Motor neuron (in vitro differentiated cells): ENCODE measurements around the gene AQP7. TPM values are rescaled to one million over a fixed set of nuclear protein-coding genes. Genes with fewer than 3 reads are reported as not detected.
"Not testable (repeated sequence)": the region's sequence is repeated elsewhere in the genome, so short reads cannot be mapped to it uniquely, and the experiment has no call there.

Experiments
- ATAC-seq, 8 experiments: fragments of 200-7000 bp; cut with Tn5 transposase; replicated peaks in 6 of 8; 2 replicates each; pipeline ENCODE4 v1.8.0; 2021; ENCODE audit warnings: mild to moderate bottlenecking in 8 of 8, moderate library complexity in 8 of 8
- H3K27ac ChIP-seq, 2 donors: fragments of 250-450 bp; sonication (Bioruptor Pico); 2 replicates each; pipeline ENCODE4 v1.9.0; 2021; ENCODE audit warnings: antibody characterized with exemption in 2 of 2, mild to moderate bottlenecking in 2 of 2, moderate library complexity in 1 of 2
- H3K4me1 ChIP-seq, 2 donors: fragments of 250-450 bp; sonication (Bioruptor Pico); replicated peaks in 1 of 2; 2 replicates each; pipeline ENCODE4 v1.6.1; 2021; ENCODE audit warnings: antibody characterized with exemption in 2 of 2, mild to moderate bottlenecking in 2 of 2, moderate library complexity in 1 of 2
- H3K4me3 ChIP-seq, 5 donors: fragments of 250-450 bp; sonication (Bioruptor Pico); 2 replicates each; pipeline ENCODE4 v1.9.0; 2021; ENCODE audit warnings: antibody characterized with exemption in 5 of 5, mild to moderate bottlenecking in 5 of 5, moderate library complexity in 4 of 5
- WGBS, 10 experiments: fragments of 450-650 bp; shearing (Covaris generic); methylation state at CpG; one replicate each; pipeline ENCODE4 v1.0.0; 2022; 5-methylcytosine and 5-hydroxymethylcytosine counted together
- in situ Hi-C, 9 experiments: fragments of 400-800 bp; cut with MboI; loops; one replicate each; pipeline ENCODE4 v1.15.0; 2021; ENCODE audit warnings: low sequenced_read_pairs in 9 of 9, low pct_unique_long_range_greater_than_20kb in 2 of 9; ENCODE audit not compliant: unreplicated experiment in 9 of 9
- total RNA-seq, 8 experiments: library from RNA; unstranded; fragments of 300-600 nt; gene quantifications; 2 replicates each; pipeline versions ENCODE4 v1.2.3 to v1.2.4, GENCODE V29; 2022

AQP7 gene
- total RNA-seq, 8 experiments from 2014 or later = 0.22 to 2.8 (median 0.67) TPM; not detected in 1

DNA sequence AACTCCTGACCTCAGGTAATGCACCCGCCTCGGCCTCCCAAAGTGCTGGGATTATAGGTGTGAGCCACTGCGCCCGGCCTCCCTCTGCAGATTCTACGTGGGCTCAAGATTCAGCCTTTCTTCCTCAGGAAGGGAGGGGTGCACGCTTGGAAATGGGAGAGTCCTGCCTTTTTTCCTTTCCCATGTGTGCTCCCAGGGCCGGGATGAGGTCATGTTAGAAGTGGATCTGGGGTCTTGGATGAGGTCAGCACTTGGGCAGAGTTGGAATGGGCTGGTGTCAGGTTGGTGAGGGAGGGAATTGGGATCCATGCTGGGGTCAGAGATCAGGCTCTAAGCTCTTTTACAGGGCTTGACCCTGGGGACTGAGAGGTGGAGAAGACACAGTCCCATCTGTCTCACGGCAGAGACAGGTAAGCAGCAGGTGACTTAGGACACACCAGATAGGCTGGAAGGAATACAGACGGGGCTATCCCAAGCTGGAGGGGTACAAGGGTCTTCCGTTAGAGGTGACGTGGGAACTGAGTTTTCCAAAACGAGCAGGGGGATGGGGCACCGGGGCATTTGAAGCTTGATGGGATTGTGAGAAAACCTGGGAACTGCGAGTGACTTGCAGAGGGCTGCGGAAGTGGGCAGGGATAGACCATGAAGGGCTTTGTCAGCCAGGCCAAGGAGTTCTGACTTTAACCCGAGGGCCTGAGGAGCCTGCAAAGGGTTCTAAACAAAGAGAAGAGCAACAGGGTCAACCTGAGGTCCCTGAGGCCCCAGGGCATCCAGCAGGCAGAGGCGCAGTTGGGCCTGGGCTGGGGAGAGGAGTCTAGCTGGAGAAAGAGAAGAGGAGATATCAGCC, 1.8 kb upstream of the AQP7 start:
- no peak overlapping the region for H3K4me3 ChIP-seq
- in situ Hi-C loops = no loop called here
- ATAC-seq = peak in 1 of 8 experiments; percentile 33
- H3K27ac ChIP-seq = no peak overlapping the region
- 20 to 100% (median 80%) methylated on average over 1 to 13 of the region's 17 CpGs; no CpG with 5 or more reads in 3 of the 10 experiments for WGBS, 10 experiments
- H3K4me1 ChIP-seq = peaks cover 0 to 5% of the 10 kb centered on the region in 2 donors

DNA sequence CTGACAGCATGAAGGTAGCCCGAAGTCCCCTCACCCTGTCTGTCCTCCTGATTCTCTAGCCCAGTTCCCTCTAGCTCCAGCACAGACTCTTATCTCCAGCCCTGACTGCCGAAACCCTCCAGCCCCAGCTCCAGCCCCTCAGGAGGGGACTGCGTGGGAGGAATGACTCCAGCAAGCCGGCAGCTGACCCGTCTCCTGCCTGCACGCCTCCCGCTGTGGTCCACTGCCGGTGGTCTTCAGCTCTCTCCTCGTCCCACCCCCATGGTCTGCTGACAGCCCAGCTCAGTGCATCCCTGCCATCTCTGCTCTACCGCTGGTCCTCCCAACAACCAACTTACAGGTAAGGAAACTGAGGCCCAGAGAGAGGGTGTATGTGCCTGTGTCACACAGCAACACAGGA, 559 bp downstream of the AQP7 start:
- WGBS, 10 experiments = 20% methylated on average over 1 of the region's 10 CpGs; no CpG with 5 or more reads in 9 of the 10 experiments
- H3K4me1 ChIP-seq, H3K27ac ChIP-seq, in situ Hi-C loops, H3K4me3 ChIP-seq, ATAC-seq: not testable (repeated sequence)

DNA sequence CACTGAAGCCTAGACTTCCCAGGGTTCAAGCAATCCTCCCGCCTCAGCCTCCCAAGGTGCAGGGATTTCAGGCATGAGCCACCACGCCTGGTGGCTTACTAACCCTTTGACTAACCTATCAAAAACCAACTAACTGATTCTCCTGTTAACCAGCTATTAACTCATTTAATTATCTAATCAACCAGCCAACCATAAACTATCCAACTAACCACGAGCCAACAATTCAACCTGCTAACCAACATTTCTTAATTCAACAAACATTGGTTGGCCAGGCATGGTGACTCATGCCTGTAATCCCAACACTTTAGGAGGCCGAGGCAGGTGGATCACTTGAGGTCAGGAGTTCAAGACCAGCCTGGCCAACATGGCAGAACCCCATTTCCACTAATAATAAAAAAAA, 3.3 kb downstream of the AQP7 start:
- ATAC-seq, in situ Hi-C loops, H3K27ac ChIP-seq, H3K4me3 ChIP-seq, H3K4me1 ChIP-seq: not testable (repeated sequence)
- 29 to 100% (median 82%) methylated on average over 1 to 3 of the region's 4 CpGs; no CpG with 5 or more reads in 2 of the 10 experiments for whole genome bisulfite sequencing, 10 experiments

DNA sequence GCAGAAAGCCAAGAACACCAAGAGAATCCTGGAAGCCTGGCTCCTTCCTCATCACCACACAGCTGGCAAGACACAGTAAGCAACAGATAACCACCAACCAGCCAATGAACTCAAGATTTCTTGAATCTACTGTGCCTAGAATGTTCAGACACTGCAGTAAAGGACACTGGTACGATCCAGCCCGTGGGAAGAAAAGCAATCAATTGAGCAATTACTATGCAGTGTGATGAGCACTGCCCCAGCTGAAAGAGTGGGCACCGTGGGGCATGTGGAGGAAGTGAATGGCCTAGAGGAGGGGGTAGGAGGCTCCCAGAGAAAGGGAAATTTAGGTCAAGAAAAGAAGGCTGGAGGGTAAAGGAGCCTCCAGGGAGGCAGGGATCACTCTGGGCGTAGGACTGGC, 4.6 kb downstream of the AQP7 start:
- 8 to 40% methylated on average over 1 to 2 of the region's 4 CpGs; no CpG with 5 or more reads in 8 of the 10 experiments for WGBS, 10 experiments
- H3K27ac ChIP-seq, ATAC-seq, in situ Hi-C loops, H3K4me1 ChIP-seq, H3K4me3 ChIP-seq: not testable (repeated sequence)

DNA sequence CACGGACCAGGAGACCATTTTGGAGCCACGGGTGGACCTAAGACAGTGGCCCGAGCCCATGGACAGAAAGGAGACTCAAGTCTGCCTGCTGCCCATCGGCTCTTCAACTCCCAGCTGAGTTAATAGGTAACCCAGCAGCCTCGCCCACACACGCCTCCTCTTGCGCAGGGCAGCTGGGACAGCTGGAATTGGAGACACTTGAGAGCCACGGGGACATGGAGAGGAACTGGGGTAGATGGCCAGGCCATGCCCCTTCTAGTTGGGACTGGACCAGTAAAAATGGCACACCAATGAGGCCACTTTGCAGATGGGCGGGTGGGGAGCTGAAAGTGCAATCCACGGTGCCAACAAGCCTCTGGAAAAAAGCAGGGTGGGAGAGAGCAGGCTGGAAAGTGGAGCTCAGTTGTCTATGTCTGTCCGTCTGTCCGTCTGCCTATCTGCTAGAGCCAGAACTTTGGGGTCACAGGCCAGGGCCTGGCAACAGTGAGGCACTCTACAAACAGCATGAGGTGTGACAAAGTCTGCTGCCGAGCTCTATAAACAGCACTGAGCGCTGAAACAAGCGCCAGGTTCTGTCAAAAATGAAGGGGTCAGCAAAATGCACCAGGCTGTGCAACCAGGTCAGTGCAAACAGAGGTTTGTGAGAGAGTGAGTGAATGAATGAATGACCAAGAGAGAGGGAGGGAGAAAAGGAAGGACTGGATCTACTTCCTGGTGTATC, 7.0 kb downstream of the AQP7 start:
- H3K27ac ChIP-seq, in situ Hi-C loops, ATAC-seq, H3K4me3 ChIP-seq: not testable (repeated sequence)
- 51 to 100% (median 80%) methylated on average over 1 to 7 of the region's 15 CpGs; no CpG with 5 or more reads in 2 of the 10 experiments for WGBS, 10 experiments
- peaks cover 9 to 12% of the 10 kb centered on the region in 2 donors for H3K4me1 ChIP-seq

DNA sequence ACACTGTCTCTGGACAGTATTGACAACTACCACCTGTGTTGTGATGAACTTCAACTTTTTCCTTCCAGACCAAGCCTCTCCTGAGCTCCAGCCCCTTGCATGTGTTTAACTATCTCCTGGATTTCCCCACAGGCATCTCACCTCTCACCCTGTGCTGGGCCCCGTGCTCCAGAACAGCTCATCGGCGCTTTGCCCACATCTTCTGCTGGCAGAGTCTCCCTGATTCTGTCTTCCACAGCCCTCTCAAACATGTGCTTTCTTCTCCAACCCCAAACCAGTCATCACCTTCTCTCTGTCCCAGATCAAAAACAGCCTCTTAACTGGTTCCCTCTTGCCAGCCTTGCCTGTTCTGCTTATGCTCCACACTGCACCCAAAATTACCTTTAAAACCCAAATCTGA, 8.4 kb downstream of the AQP7 start:
- H3K4me3 ChIP-seq, H3K27ac ChIP-seq, ATAC-seq, in situ Hi-C loops: not testable (repeated sequence)
- 50 to 80% (median 65%) methylated on average over 1 to 2 of the region's 3 CpGs; no CpG with 5 or more reads in 7 of the 10 experiments for WGBS, 10 experiments
- peaks cover 9 to 12% of the 10 kb centered on the region in 2 donors for H3K4me1 ChIP-seq

DNA sequence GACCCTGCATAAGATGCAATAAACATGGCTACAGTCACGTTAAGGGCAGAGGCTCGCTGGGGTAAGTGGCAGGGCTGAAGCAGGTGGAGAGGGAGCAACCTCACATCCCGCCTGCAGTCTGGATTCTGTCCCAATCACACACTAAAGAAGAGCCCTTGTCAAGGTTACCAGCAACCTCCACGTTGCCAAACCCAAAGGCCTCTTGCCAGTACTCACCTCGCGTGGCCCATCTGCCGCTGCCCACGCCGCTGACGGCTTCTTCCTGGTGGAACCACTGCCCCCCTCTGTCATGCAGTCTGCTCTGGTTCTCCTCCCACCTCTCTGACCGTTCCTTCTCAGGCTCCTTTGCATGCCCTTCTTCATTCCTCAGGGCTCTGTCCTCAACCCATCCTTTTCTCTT, 8.8 kb downstream of the AQP7 start:
- Histone ChIP-seq H3K4me3 (no peak overlapping the region), H3K4me1 (peaks cover 9 to 12% of the 10 kb centered on the region in 2 donors), H3K27ac (no peak overlapping the region)
- in situ Hi-C loops = no loop called here
- WGBS, 10 experiments = 60 to 75% (median 62%) methylated on average over 1 to 6 of the region's 11 CpGs; no CpG with 5 or more reads in 7 of the 10 experiments
- ATAC-seq = no peak

DNA sequence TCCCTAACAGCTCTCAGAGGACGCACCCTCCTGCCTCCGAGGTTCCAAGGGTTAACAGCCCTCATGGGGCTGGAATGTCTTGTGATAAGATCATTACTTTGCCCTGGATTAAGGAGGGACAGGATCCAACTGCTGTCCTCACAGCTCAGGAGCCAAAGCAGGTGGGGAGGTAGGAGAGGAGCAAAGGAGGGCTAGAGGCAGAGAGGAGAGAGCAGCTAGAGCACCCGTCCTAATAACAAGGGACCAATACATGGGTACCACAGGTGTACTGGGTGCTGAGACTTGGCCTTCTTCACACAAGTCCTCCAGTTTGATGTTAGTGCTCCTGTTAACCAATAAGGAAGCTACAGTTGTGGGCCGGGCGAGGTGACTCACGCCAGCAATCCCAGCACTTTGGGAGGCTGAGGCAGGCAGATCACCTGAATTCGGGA, 9.8 kb downstream of the AQP7 start:
- H3K27ac ChIP-seq, in situ Hi-C loops, ATAC-seq, H3K4me3 ChIP-seq: not testable (repeated sequence)
- peaks cover 9 to 12% of the 10 kb centered on the region in 2 donors for H3K4me1 ChIP-seq
- WGBS, 10 experiments = 64 to 100% (median 98%) methylated on average over 1 to 5 of the region's 7 CpGs; no CpG with 5 or more reads in 4 of the 10 experiments

DNA sequence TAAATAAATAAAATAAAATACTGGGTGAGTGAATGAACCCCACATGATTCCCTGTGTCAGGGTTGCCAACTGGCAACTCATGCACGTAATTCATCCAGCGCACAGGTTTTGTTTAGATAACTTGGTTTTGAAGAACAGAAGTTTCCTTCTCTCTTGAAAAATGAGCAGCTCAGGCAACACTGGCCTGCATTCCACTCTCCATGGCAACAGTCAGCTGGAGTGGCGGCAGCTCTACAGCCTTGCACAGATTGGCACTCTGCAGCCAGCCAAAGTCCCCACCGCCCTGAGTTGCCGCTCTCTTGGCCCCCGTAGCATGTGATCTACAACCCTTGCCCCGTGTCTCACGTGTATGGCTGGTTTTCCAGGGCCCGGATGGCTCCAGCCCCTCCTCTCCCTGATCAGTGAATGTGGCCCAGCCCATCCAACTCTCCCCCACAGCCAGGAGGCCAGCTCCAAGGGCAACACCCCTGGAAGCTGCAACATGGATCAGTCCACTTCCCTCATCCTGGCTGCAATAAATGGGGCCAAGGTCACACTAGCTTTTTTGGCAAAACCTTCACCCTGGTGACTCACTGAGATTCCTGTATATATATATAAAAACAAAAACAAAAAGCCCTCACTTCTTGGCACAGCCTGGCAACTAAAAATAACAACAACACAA, 11.1 kb downstream of the AQP7 start:
- WGBS, 10 experiments = 0 to 10% (median 0%) methylated on average over 1 to 2 of the region's 9 CpGs; no CpG with 5 or more reads in 7 of the 10 experiments
- peak overlapping the region; percentile 39 to 64 for H3K27ac ChIP-seq
- ATAC-seq = peak in 2 of 8 experiments; percentile 35 to 44

DNA sequence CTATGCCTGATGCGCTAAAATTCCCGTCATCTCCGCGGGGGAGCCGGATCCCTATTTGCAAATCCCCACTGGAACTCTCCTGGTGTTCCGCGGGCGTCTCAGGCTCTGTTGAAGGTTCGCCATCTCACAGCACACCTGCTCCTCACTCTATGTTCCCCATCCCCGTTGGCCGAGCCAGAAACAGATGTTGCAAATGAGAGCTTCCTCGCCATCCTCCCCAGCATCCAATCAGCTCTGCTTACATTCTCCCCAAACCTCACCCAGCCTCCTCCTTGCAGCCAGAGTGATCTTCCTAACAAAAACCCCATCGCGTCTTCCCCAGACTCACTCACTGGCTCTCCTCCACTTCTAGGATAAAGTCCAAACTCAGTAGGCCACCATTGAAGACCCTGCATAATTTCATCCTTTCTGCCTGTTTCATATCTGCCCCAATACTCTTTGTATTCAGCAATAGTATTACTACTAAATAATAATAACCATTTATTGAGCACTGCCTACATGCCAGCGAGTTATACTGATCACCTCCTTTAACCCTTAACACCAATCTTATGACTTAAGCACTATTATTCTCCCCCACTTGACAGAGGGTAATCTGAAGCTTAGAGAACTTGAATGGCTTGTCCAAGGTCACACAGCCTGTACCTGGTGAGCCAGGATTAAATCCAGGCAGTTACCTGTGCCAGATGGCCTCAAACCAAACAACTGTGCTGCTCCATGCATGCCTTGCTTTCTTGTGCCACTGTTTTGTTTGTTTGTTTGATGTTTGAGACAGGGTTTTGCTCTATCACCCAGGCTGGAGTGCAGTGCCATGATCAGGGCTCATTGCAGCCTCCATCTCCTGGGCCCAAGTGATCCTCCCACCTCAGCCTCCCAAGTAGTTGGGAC, 14.0 kb downstream of the AQP7 start:
- no peak for ATAC-seq
- no peak overlapping the region for H3K4me3 ChIP-seq
- in situ Hi-C loops = no loop called here
- whole genome bisulfite sequencing, 10 experiments = 35 to 100% (median 80%) methylated on average over 1 to 5 of the region's 15 CpGs; no CpG with 5 or more reads in 3 of the 10 experiments
- H3K4me1 ChIP-seq = peaks cover 9 to 16% of the 10 kb centered on the region in 2 donors
- H3K27ac ChIP-seq = no peak overlapping the region

More for the DNA sequence above, 11.1 kb downstream of the AQP7 start:
- in situ Hi-C loops, H3K4me3 ChIP-seq: not testable (repeated sequence)
- peaks cover 9 to 16% of the 10 kb centered on the region in 2 donors for H3K4me1 ChIP-seq

DNA sequence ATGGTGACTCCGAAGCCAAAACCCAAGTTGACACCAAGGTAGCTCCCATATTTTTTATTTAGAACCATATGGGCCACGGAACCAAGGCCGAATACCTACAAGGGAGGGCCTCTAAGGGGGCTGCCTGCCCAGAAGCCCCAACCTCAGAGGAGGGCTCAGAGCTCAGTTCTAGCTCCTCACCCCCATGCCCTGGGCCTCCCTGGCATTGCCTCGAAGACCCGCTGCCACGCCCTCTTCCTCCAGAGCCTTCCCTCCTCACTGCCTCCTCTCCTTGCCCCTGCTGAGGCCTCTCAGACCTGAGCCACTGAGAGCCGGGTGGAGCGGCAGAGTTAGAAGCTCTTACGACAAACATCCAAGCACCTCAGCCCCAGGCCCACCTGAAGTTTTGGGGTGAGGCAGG, 15.4 kb downstream of the AQP7 start:
- no CpG with 5 or more reads among the region's 9 CpGs for WGBS, 10 experiments
- in situ Hi-C loops, H3K4me3 ChIP-seq, ATAC-seq, H3K27ac ChIP-seq: not testable (repeated sequence)
- peaks cover 9 to 16% of the 10 kb centered on the region in 2 donors for H3K4me1 ChIP-seq

DNA sequence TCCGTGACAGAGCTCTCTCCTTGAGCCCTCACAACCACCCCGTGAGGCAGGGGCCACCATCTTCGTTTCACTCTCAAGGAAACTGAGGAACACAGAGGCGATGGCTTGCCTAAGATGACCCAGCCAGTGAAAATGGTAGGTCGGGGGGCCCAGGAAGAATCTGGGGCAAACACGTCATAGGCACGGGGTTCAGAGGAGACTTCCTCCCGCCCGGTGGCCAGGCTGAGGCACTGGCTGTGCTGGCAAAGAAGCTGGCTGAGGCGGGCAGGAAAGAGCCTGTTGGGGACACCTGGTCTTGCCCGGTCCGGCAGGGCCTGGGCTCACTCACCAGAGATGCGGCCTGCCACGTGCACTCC, 15.7 kb downstream of the AQP7 start:
- in situ Hi-C loops, H3K27ac ChIP-seq, H3K4me3 ChIP-seq, ATAC-seq: not testable (repeated sequence)
- peaks cover 7 to 12% of the 10 kb centered on the region in 2 donors for H3K4me1 ChIP-seq
- WGBS, 10 experiments = no CpG with 5 or more reads among the region's 14 CpGs
